NCI-H1436 (cell line): Measurements from ENCODE around the gene VSNL1.

Experiments
- DNase-seq: peaks from one replicate; lab custom pipeline; 2025; lab: John Stamatoyannopoulos, UW

VSNL1 gene

GRCh38 chr2:17540093-17540812 lies at the start of gene VSNL1:
VSNL1 (plus strand) TSS chr2:17540696; CDS start chr2:17592075, 51,379 bp downstream.
- DNase-seq, result peak; percentile 64

GRCh38 chr2:17495590-17495989 lies 44.9 kb upstream of the VSNL1 start:
- no peak for DNase-seq

DNA sequence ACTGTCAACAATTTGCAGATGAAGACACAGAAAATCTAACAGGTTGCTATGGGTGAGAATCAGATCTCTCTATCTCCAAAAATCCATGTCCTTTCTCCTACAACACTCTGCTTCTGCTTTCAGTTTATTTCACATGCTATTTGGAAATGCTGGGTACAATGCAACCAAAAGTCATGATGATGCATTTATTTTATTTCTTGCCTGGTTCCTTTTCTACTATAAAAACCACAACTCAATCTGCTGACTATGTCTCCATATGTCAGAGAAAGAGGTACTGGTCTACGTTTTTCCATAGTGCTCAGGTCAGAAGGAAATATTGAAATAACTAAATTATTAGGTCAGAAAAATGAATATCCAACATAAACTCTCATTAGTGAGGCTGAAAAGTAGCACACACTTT lies 42.8 kb upstream of the VSNL1 start:
- DNase-seq, result no peak

DNA sequence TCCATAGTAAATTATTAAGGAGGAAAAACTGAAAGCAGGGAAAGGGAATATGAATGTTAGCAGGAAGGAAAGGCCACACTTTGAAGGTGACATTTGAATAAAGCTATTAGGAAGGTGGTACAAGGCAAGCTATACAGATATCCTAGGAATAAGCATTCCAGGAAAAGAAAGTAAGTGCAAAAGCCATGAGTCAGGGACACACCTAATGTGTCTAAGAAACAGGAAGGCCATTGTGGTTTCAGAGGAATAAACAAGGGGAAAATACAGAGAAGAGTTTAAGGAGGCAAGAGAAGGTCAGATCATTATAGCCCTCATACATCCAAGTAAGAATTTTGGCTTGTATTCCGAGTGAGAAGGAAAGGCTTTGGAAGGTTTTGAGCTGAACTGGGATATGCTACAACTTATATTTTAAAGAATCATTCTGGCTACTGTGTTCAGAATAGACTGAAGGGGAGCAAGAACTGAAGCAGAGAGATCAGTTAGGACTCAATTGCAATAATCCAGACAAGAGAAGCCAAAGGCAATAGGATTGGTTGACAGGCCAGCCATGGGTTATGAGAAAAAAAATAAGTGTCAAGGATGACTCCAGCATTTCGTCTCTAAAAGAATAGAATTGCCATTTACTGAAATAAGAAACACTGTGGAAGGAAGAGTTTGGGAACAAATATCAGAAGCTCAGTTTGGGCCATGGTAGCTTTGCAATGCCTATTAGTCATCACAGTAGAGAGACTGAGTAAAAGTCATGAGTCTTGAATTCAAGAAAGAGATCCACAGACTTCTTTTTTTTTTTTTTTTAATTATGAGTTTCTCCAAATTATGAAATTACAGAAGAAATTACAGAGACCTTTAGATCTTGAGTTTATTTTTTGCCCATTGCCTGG lies 33.5 kb upstream of the VSNL1 start:
- DNase-seq, result no peak

GRCh38 chr2:17515652-17516051 lies 24.8 kb upstream of the VSNL1 start:
- no peak for DNase-seq

GRCh38 chr2:17517481-17518211 lies 22.9 kb upstream of the VSNL1 start:
- no peak for DNase-seq

GRCh38 chr2:17518212-17519154 lies 22.0 kb upstream of the VSNL1 start, which contains the start of gene RAD51AP2:
RAD51AP2 (minus strand) TSS chr2:17518440; CDS start chr2:17518415, 25 bp downstream.
- no peak for DNase-seq

- no peak for DNase-seq
These were observed 21.0 kb upstream of the VSNL1 start for GRCh38 chr2:17519486-17519885.

DNA sequence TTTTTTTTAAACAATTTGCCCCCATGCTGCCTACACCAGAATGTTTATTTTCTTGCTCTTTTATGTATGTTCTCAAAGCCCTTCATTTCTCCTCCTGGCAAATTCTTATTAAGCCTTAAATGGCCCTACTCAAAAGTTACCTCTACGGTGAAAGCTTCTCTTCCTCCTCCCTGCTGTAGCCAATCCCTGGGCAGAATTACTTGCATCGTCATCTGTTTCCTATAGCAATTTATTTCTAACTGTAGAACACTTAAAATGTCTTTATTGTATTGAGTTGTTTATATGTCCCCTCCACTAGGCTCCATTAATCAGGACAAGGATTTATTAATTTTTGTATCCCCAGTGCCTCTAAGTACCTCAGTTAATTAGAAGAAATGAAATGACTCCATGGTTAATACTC lies 19.7 kb upstream of the VSNL1 start:
- no peak for DNase-seq

DNA sequence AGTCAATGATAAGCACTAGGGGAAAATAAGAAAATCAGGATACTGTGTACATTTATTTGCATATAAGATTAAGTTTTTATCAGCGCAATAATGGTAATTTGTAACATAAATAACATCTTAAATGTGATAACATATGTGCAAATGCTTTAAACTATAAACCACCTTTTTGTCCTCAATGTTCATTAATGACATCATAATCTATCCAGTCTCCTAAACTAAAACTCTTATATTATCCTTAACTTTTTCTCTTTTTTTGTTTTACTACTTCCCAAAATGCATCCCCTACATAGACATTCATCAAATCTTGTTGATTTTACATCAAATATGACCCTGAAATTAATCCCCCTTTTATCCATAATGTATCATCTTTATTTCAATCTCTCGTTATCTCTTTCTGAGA lies 18.9 kb upstream of the VSNL1 start:
- DNase-seq, result no peak

DNA sequence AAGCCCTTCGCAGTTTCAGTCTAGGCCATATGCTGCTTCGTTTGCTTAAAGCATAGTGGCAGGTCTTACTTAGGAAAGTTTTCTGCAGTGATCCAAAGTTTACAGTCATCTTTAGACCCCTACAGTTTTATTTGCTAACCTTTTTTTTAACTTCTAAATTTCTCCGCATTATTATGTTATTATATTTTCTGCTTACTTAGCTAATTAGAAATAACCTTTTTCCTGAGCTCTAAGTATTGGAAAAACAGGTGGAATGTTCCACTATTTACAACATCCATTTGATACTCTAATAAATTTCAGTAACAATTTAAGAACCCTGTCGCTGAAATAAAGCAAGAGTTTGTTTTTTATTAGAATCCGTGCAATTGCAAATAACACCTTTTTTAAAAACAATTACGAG lies 18.2 kb upstream of the VSNL1 start:
- no peak for DNase-seq

GRCh38 chr2:17529771-17530170 lies 10.7 kb upstream of the VSNL1 start:
- no peak for DNase-seq

- no peak for DNase-seq
These were observed 7.0 kb upstream of the VSNL1 start for GRCh38 chr2:17533546-17533945.

DNA sequence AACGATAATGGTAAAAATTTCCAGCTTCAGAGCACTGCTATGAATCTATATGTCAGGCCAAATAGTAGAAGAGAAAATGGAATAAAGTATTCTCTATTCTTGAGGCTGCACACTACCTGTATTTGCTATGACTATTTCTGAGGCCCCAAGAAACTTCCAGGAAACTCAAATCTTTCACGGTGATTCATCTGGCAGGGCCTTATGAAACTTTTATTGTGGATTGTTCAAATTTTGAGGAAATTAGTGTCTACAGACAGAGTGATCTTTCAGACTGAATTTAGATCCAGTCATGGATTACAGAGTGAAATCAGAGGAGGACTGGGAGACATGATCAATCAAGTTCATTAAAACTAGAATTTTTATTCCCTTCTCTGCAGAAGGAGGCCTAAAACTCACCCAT lies 4.1 kb upstream of the VSNL1 start:
- DNase-seq, result no peak

- DNase-seq, result no peak
These were observed 2.3 kb upstream of the VSNL1 start for GRCh38 chr2:17538022-17538843.

GRCh38 chr2:17538844-17539554 lies 1.5 kb upstream of the VSNL1 start:
- DNase-seq, result peak; percentile 28

- DNase-seq, result no peak
These were observed 844 bp upstream of the VSNL1 start for GRCh38 chr2:17539611-17540092.

DNA sequence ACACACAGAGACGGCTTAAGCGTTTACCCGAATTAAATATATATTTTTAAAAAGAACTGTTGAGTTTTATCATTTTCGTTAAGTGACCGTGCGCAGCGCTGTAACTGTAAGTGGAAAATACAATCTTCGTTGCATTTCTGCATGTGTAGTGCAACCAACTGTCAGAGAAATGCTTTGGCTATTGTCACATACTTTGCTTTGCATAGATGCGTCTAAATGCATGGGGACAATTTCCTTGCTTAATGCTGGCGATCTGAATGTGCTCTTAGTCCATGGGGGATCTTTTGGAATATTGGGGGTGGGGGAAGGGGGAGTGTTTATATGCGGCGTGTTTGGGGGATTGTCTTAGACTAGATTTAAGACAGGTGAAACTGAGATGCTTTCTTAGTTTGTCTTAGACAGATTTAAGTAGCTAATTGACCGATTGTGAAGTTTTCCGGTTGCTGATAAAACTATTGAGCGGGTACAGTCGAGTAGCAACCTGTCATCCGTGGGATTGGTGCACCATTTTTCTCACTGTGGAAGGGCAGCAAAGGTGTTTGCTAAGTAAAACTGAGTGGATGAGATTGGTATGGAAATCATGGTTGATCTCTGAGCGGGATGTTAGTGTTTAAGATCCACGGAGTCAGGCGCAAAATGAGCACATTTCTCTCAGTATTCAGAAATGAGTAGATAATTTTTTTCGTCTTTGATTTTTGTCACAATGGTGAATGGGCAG lies 476 bp downstream of the VSNL1 start:
- DNase-seq, result no peak

- no peak for DNase-seq
These were observed 1.0 kb downstream of the VSNL1 start for GRCh38 chr2:17541531-17541950.
